ENCODE measurements around the gene OPCML. TPM values are rescaled to one million over a fixed set of nuclear protein-coding genes. Genes with fewer than 3 reads are reported as not detected.

The OPCML gene
- total RNA-seq, 5 donors from 2014 or later (not counting 1 experiment from before 2014, with no cell fraction given) = not detected

GRCh38 chr11:133234883-133235282 lies 297.4 kb downstream of the OPCML start:
- POLR2A ChIA-PET = no interaction called here
- Histone ChIP-seq H3K27ac (ENCODE audit: low read length) (no peak overlapping the region), H3K4me1 (ENCODE audit: control insufficient read depth in 1 of 2, extremely low read depth in 1 of 2, insufficient read depth in 2 of 2, low read length in 2 of 2) (no peaks in the 10 kb centered on the region), H3K36me3 (ENCODE audit: control insufficient read depth in 2 of 2, extremely low read depth in 1 of 2, insufficient read depth in 1 of 2, low read length in 1 of 2) (no peaks in the 10 kb centered on the region), H3K9me3 (no peaks in the 10 kb centered on the region), H3K4me3 (ENCODE audit: control insufficient read depth in 1 of 2, extremely low read depth in 1 of 2, low read length in 1 of 2) (no peak overlapping the region), H3K27me3 (replicated peaks in 1 of 2; ENCODE audit: control insufficient read depth in 2 of 2, extremely low read depth in 1 of 2, insufficient read depth in 2 of 2, low read length in 1 of 2) (peaks cover 3 to 5% of the 10 kb centered on the region in 2 experiments)
- DNase-seq = no peak
- no peaks in the 10 kb centered on the region for H3K4me1 Mint-ChIP-seq
- CTCF ChIA-PET = no interaction called here
- no peaks in the 10 kb centered on the region for H3K27me3 Mint-ChIP-seq
- H3K27ac Mint-ChIP-seq = no peak overlapping the region
- no peak for ATAC-seq (replicated peaks in 1 of 4)
- WGBS (ENCODE audit: insufficient coverage) = 78% methylated on average over 8 of the region's 9 CpGs
- H3K9me3 Mint-ChIP-seq = peaks cover 7 to 8% (median 7%) of the 10 kb centered on the region in 3 donors
- H3K4me3 Mint-ChIP-seq = no peak overlapping the region
- no peaks in the 10 kb centered on the region for H3K36me3 Mint-ChIP-seq

- ATAC-seq (replicated peaks in 1 of 4) (no peak), DNase-seq (no peak)
- no peak overlapping the region for H3K4me3 ChIP-seq (ENCODE audit: control insufficient read depth in 1 of 2, extremely low read depth in 1 of 2, low read length in 1 of 2)
- no peak overlapping the region for H3K27ac ChIP-seq (ENCODE audit: low read length)
- no peak overlapping the region for H3K4me3 Mint-ChIP-seq
- no peaks in the 10 kb centered on the region for H3K4me1 Mint-ChIP-seq
- H3K4me1 ChIP-seq (ENCODE audit: control insufficient read depth in 1 of 2, extremely low read depth in 1 of 2, insufficient read depth in 2 of 2, low read length in 2 of 2) = no peaks in the 10 kb centered on the region
- no peaks in the 10 kb centered on the region for H3K9me3 ChIP-seq
- H3K27ac Mint-ChIP-seq = no peak overlapping the region
- no peaks in the 10 kb centered on the region for H3K36me3 ChIP-seq (ENCODE audit: control insufficient read depth in 2 of 2, extremely low read depth in 1 of 2, insufficient read depth in 1 of 2, low read length in 1 of 2)
- H3K27me3 ChIP-seq (replicated peaks in 1 of 2; ENCODE audit: control insufficient read depth in 2 of 2, extremely low read depth in 1 of 2, insufficient read depth in 2 of 2, low read length in 1 of 2) = peaks cover 5 to 14% of the 10 kb centered on the region in 2 experiments
- peaks cover 7 to 8% (median 7%) of the 10 kb centered on the region in 3 donors for H3K9me3 Mint-ChIP-seq
- H3K36me3 Mint-ChIP-seq = no peaks in the 10 kb centered on the region
- peaks cover 0 to 3% of the 10 kb centered on the region in 2 donors for H3K27me3 Mint-ChIP-seq
- CTCF ChIA-PET = no interaction called here
- WGBS (ENCODE audit: insufficient coverage) = no CpG with 5 or more reads among the region's 2 CpGs
- POLR2A ChIA-PET = no interaction called here
Observed at GRCh38 chr11:133232665-133233064, 299.6 kb downstream of the OPCML start.

GRCh38 chr11:133230431-133230830 lies 301.9 kb downstream of the OPCML start:
- Histone ChIP-seq H3K4me1 (ENCODE audit: control insufficient read depth in 1 of 2, extremely low read depth in 1 of 2, insufficient read depth in 2 of 2, low read length in 2 of 2) (no peaks in the 10 kb centered on the region), H3K4me3 (ENCODE audit: control insufficient read depth in 1 of 2, extremely low read depth in 1 of 2, low read length in 1 of 2) (no peak overlapping the region), H3K9me3 (no peaks in the 10 kb centered on the region), H3K36me3 (ENCODE audit: control insufficient read depth in 2 of 2, extremely low read depth in 1 of 2, insufficient read depth in 1 of 2, low read length in 1 of 2) (no peaks in the 10 kb centered on the region), H3K27me3 (replicated peaks in 1 of 2; ENCODE audit: control insufficient read depth in 2 of 2, extremely low read depth in 1 of 2, insufficient read depth in 2 of 2, low read length in 1 of 2) (peaks cover 5 to 19% of the 10 kb centered on the region in 2 experiments), H3K27ac (ENCODE audit: low read length) (no peak overlapping the region)
- CTCF ChIA-PET = interaction anchor here in 1 of 2 donors (0.5 kb wide), 1 partner anchor 22 kb away, joined by 6 read pairs; no protein-coding TSS in a partner anchor
- Mint-ChIP-seq H3K36me3 (no peaks in the 10 kb centered on the region), H3K4me3 (no peak overlapping the region), H3K9me3 (peaks cover 7 to 8% (median 7%) of the 10 kb centered on the region in 3 donors), H3K4me1 (no peaks in the 10 kb centered on the region), H3K27ac (no peak overlapping the region), H3K27me3 (peaks cover 3 to 6% of the 10 kb centered on the region in 2 donors)
- POLR2A ChIA-PET = no interaction called here
- 100% methylated on average over 5 of the region's 5 CpGs for WGBS (ENCODE audit: insufficient coverage)
- DNase-seq (no peak), ATAC-seq (replicated peaks in 1 of 4) (no peak)

GRCh38 chr11:133228471-133229329 lies 303.6 kb downstream of the OPCML start:
- H3K36me3 Mint-ChIP-seq = no peaks in the 10 kb centered on the region
- WGBS (ENCODE audit: insufficient coverage) = 12% methylated on average over 16 of the region's 26 CpGs
- H3K9me3 Mint-ChIP-seq = peaks cover 0 to 6% (median 2%) of the 10 kb centered on the region in 3 donors

GRCh38 chr11:133227632-133228111 lies 304.6 kb downstream of the OPCML start:
- no peaks in the 10 kb centered on the region for H3K9me3 ChIP-seq
- POLR2A ChIA-PET = no interaction called here
- CTCF ChIA-PET = no interaction called here
- no peak for ATAC-seq (replicated peaks in 1 of 4)
- no peaks in the 10 kb centered on the region for H3K4me1 ChIP-seq (ENCODE audit: control insufficient read depth in 1 of 2, extremely low read depth in 1 of 2, insufficient read depth in 2 of 2, low read length in 2 of 2)
- Mint-ChIP-seq H3K4me1 (no peaks in the 10 kb centered on the region), H3K36me3 (no peaks in the 10 kb centered on the region), H3K27me3 (peaks cover 3 to 6% of the 10 kb centered on the region in 2 donors), H3K4me3 (no peak overlapping the region), H3K27ac (no peak overlapping the region), H3K9me3 (peaks cover 0 to 4% (median 0%) of the 10 kb centered on the region in 3 donors)
- no peak overlapping the region for H3K4me3 ChIP-seq (ENCODE audit: control insufficient read depth in 1 of 2, extremely low read depth in 1 of 2, low read length in 1 of 2)
- H3K36me3 ChIP-seq (ENCODE audit: control insufficient read depth in 2 of 2, extremely low read depth in 1 of 2, insufficient read depth in 1 of 2, low read length in 1 of 2) = no peaks in the 10 kb centered on the region
- WGBS (ENCODE audit: insufficient coverage) = 62% methylated on average over 8 of the region's 9 CpGs
- no peak for DNase-seq
- H3K27ac ChIP-seq (ENCODE audit: low read length) = no peak overlapping the region
- H3K27me3 ChIP-seq (replicated peaks in 1 of 2; ENCODE audit: control insufficient read depth in 2 of 2, extremely low read depth in 1 of 2, insufficient read depth in 2 of 2, low read length in 1 of 2) = peaks cover 5 to 19% of the 10 kb centered on the region in 2 experiments

More at GRCh38 chr11:133228471-133229329, 303.6 kb downstream of the OPCML start:
- no peak overlapping the region for H3K4me3 Mint-ChIP-seq
- ChIA-PET CTCF (no interaction called here), POLR2A (no interaction called here)
- Histone ChIP-seq H3K4me3 (ENCODE audit: control insufficient read depth in 1 of 2, extremely low read depth in 1 of 2, low read length in 1 of 2) (no peak overlapping the region), H3K9me3 (no peaks in the 10 kb centered on the region), H3K4me1 (ENCODE audit: control insufficient read depth in 1 of 2, extremely low read depth in 1 of 2, insufficient read depth in 2 of 2, low read length in 2 of 2) (no peaks in the 10 kb centered on the region), H3K36me3 (ENCODE audit: control insufficient read depth in 2 of 2, extremely low read depth in 1 of 2, insufficient read depth in 1 of 2, low read length in 1 of 2) (no peaks in the 10 kb centered on the region), H3K27ac (ENCODE audit: low read length) (no peak overlapping the region), H3K27me3 (replicated peaks in 1 of 2; ENCODE audit: control insufficient read depth in 2 of 2, extremely low read depth in 1 of 2, insufficient read depth in 2 of 2, low read length in 1 of 2) (peaks cover 5 to 19% of the 10 kb centered on the region in 2 experiments)
- no peaks in the 10 kb centered on the region for H3K4me1 Mint-ChIP-seq
- ATAC-seq (replicated peaks in 1 of 4) (no peak), DNase-seq (no peak)
- peaks cover 3 to 6% of the 10 kb centered on the region in 2 donors for H3K27me3 Mint-ChIP-seq
- H3K27ac Mint-ChIP-seq = no peak overlapping the region

- H3K27ac Mint-ChIP-seq = no peak overlapping the region
- H3K27ac ChIP-seq (ENCODE audit: low read length) = no peak overlapping the region
- no peaks in the 10 kb centered on the region for H3K9me3 ChIP-seq
- no peaks in the 10 kb centered on the region for H3K9me3 Mint-ChIP-seq
- DNase-seq (no peak), ATAC-seq (replicated peaks in 1 of 4) (no peak)
- H3K27me3 ChIP-seq (replicated peaks in 1 of 2; ENCODE audit: control insufficient read depth in 2 of 2, extremely low read depth in 1 of 2, insufficient read depth in 2 of 2, low read length in 1 of 2) = peaks cover 0 to 16% of the 10 kb centered on the region in 2 experiments
- ChIA-PET CTCF (no interaction called here), POLR2A (no interaction called here)
- H3K4me3 Mint-ChIP-seq = no peak overlapping the region
- no peaks in the 10 kb centered on the region for H3K4me1 ChIP-seq (ENCODE audit: control insufficient read depth in 1 of 2, extremely low read depth in 1 of 2, insufficient read depth in 2 of 2, low read length in 2 of 2)
- 80% methylated on average over 1 of the region's 5 CpGs for WGBS (ENCODE audit: insufficient coverage)
- no peaks in the 10 kb centered on the region for H3K4me1 Mint-ChIP-seq
- no peaks in the 10 kb centered on the region for H3K36me3 Mint-ChIP-seq
- no peaks in the 10 kb centered on the region for H3K36me3 ChIP-seq (ENCODE audit: control insufficient read depth in 2 of 2, extremely low read depth in 1 of 2, insufficient read depth in 1 of 2, low read length in 1 of 2)
- peaks cover 3 to 6% of the 10 kb centered on the region in 2 donors for H3K27me3 Mint-ChIP-seq
- no peak overlapping the region for H3K4me3 ChIP-seq (ENCODE audit: control insufficient read depth in 1 of 2, extremely low read depth in 1 of 2, low read length in 1 of 2)
Observed at GRCh38 chr11:133224271-133224670, 308.0 kb downstream of the OPCML start.
